ENCODE measurements around the gene LONRF2.
"Not testable (repeated sequence)": the region's sequence is repeated elsewhere in the genome, so short reads cannot be mapped to it uniquely, and the experiment has no call there.

Gene LONRF2

DNA sequence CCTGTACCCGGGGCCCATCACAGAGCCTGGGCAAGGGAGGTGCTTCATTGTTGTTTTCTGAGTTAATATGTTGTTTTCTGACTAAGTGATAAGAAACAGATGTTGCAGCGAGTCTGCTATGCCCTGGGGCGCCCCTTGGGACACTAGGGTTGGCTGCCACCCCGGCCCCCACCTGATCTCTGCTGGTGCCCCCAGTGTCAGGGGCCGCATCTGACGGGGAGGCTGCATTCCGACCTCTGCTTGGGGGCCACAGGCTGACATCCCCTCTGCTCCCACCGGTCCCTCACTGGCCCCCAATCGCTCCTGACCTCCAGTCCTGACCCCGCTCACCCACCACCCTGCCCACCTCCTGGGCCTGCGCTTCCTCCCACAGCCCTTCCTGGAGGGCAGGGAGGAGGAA, 65.9 kb downstream of the LONRF2 start:
- no peak for DNase-seq (ENCODE audit: low read depth in 2 of 2)

DNA sequence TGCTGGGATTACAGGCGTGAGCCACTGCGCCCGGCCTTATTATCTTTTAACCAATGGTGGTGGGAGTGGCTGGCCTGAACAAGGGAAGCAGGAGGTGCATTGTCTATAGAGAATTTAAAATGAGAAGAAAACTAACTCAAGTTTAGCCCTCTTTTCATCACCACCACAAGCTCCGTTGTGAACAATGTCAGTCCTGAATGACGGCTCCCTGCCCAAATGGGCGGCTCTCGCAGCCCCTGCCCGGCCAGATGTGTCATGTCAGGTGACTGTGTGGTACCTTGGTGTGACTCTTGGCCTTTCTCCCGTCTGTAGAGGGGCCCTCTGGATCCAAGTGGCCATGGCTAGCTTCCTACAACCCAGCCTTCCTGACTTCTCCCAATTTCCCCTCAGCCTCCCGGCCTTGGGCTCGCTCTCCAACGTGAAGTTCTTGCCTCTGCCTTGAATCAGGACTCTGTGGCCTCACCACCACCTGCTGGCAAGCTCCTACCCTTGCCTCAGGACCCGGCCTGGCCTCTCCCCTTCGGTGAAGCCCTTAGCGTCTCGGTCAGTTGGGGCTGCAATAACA, 67.6 kb downstream of the LONRF2 start:
- DNase-seq (ENCODE audit: low read depth in 2 of 2) = no peak

DNA sequence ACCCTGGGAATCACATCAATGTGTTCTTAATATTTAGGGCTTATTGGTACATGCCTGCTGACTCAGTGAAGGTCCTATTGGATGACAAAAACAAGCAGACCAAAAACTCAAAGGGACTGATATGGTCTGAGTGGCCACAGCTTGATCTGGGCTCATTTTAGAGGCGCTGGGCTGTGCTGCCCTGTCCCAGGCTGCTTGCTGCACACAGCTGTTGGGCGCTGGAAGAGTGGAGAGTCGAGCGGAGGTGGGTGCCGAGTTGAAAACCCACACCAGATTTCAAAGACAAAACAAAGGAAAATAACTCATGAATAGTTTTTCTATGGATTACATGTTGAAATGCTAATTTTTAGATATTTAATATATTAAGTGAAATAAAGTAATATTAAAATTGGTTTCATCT, 68.5 kb downstream of the LONRF2 start:
- no peak for DNase-seq (ENCODE audit: low read depth in 2 of 2)

DNA sequence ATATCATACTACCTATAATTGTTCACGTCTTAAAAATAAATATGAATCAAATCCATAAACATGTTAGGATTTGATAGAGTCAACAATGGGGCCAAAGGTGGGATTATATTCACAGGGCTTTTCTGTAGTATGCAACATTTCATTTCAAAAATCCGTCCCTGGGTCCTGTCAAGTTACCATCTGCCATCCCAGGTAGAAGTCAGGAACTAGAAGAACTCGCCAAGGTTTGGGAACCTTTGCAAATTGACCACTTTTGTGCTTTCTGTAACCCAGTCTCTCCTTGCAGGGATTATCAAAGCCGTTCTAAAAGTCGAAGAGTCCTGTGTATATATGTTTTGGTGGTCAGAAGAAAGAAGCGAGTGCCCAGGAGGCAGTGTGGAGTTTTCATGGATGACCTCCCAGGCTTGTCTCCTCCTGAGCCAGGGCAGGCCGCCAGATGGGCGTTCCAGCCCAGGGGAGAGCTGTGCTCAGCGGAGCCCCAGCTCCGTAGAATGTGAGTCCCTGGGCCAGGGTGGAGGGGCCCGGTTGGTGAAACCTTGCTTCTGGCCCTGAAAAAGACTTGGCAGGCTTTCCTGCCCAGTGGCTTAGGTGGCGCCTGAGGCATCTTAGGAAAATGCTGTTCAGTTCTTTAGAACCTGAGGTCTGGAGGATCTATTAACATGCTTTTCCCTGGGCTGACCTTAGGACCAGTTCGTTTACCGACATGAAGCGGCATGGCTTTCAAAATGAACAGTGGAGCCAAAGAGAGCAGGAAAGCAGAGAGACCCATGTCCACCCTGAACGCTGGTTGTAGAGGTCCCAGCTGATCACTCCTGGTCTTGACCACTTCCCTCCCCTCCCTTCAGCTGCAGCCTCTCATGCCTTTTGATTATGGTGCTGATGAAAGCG, 69.2 kb downstream of the LONRF2 start:
- DNase-seq (ENCODE audit: low read depth in 2 of 2) = no peak

DNA sequence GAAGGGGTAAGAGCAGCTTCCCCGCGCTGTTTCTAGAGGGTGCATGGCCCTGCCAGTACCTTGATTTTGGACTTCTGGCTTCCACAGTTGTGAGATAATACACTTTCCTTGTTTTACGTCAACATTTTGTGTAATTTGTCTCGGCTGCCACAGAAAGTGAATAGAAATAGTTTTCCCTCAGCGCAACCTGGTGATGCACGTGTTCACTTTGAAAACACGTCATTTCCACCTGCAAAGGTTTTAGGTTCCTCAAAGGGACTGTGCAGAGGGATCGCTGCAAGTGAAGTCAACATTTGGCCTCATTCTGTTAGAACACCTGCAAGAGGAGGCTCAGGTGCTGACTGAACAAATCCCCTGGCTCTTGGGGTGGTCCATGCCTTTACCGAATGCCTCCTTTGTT, 71.7 kb downstream of the LONRF2 start:
- no peak for DNase-seq (ENCODE audit: low read depth in 2 of 2)

DNA sequence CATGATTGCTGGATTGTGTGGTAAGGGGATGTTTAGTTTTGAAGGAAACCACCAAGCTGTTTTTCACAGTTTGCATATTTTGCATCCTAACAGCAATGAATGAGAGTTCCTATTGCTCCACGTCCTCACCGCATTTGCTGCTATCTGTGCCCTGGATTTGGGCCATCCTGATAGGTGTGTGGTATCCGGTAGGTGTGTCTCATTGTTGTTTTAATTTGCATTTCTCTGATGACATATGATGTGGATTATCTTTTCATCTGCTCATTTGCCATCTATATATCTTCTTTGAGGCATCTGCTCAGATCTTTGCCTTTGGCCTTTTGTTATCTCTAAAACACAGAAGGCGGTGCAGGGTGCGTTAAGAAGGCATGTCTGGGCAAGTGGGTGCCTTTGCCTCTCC, 73.3 kb downstream of the LONRF2 start:
- no peak for DNase-seq (ENCODE audit: low read depth in 2 of 2)

DNA sequence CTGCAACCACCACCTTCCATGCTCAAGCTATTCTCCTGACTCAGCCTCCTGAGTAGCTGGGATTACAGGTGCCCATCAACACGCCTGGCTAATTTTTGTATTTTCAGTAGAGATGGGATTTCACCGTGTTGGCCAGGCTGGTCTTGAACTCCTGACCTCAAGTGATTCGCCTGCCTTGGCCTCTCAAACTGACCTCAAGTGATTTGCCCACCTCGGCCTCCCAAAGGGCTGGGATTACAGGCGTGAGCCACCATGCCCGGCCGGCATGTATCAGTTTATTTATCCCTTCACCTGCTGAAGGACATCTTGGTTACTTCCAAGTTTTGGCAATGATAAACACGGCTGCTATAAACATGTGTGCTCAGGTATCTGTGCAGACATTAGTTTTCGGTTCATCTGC, 73.7 kb downstream of the LONRF2 start:
- not testable (repeated sequence) for DNase-seq (ENCODE audit: low read depth in 2 of 2)

DNA sequence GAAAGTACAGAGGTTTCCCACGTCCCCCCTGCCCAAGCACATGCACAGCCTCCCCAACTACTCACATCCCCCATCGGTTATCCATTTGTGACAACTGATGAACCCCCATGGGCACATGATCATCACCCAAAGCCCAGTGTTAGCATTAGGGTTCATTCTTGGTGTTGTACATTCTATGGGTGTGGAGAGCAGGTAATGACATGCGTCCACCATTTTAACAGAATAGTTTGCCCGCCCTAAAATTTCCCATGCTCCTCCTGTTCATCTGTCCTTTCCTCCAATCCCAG, 74.3 kb downstream of the LONRF2 start:
- no peak for DNase-seq (ENCODE audit: low read depth in 2 of 2)

DNA sequence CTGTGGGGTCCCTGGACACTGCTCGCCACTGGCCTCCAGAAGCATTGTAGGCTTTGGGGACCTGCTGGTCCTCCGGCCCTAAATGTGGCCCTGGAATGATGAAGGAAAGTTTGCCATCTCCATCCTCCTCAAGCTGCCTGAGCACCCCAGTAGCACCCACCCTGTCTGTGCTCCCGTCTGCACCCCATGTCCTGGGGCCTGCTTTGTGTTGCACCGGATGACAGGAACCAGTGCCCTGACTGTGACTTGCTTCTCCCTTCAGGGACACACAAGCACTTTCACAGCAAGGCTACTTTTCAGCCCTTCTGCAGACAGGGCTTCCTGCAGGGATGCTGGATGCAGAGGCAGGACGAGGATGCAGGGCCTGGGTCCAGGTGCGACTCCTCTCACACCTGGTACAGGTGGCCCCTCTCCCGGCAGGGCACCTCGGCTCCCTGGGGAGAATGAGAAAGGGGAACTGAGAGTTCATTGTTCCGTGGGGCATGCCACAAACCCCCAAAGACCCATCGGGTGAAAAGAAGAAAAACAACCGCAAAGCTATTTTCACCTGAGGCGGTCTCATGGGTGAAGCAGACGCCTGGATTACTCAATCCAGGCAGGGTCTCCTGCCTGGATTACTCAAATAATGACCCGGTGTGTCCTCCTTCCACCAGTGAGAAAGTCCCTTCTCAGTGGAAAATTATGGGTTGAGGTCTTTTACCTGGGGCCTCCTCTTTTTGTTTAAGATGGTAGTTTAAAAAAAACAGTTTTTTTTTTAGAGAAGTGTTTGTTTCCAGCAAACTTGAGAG, 74.9 kb downstream of the LONRF2 start:
- no peak for DNase-seq (ENCODE audit: low read depth in 2 of 2)

DNA sequence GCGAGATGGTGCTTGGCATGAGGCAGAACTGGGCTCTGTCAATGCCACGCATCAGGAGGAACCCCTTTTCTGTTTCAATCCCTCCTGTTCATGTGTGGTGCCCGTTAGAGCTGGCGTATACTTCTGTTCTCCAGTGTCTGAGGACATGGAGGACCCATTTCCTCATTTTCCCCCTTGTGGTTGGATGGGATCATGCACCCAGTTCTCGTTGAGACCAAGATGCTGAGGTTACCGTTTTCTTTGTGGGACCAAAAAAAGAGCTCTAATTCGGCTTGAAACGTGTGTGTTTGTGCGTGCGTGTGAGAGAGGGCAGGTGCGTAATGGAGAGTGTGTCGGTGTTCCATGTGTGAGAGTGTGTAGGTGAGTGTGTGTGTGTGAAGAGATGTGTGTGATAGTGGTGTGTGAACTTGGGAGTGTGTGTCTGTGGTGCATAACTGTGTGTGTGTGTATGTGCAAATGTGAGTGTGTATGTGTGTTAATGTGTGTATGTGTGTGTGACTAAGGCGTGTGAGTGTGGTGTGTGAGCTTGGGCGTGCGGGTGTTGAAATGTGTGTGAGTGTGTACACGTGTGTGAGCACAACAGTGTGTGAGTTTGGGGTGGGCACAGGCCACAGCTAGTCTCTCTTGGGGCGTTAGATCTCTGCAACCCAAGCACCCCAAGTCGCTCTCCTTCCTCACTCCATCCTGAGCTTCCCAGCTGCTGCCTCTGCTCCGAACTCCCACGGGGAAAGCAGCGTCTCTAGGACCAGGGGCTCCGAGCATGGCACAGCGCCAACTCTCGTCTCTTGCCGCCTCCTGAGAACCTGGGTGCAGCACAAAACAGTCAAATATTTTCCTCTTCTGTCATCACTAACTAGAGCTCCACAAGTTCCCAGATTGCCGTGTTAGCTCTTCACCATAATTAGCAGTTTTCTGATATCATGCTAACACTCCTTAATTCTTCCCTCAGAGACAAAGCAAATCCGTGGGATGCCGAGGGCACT, 75.8 kb downstream of the LONRF2 start:
- no peak for DNase-seq (ENCODE audit: low read depth in 2 of 2)

DNA sequence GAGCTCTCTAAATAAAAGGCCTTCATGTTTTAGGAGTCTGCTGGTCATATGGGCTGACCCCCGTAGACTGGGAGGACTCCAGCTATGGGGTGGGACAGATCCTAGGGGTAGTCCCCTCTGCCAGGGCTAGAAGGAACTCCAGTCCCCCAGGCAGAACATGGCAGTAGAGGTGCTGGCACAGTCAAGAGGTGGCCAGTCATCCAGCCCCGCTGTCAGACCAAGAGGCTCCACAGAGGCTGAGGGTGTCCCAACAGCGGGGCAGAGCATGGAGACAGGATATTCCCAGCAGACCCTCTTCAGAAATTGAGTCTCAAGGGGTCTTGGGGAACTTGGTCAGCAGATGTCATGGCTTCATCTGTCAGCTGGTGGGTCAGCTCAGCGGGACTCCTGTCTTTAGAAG, 76.6 kb downstream of the LONRF2 start:
- DNase-seq (ENCODE audit: low read depth in 2 of 2) = no peak

DNA sequence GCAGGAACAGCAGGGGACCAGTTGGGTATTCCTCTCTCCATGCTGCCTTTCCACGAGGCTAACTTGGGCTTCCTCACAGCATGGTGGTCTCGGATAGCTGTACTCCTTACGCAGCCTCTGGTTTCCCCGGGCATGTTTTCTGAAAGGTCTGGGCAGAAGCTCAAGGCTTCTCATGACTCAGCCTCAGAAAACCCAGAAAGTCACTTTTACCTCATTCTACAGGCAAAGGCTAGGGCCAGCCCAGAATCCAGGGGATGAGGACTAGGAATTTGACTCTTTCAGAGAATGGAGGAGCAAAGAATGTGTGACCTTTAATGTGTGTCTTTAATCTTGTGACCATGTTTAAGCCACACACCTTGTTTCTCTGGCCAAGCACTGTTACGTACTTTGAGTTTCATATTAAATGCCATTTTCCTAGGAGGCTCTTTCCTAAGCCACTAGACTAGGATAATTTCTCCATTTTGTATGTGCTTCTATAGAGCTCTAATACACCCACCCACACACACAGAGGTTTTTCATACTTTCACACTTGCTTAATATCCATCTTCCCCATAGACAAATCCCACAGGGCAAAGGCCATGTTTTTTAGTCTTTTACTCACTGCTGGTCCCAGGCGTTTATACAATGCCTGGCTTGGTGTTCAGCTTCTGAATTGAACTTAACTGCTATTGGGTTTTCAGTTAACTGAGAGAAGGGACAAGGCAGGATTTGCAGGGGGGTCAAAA, 77.3 kb downstream of the LONRF2 start:
- DNase-seq (ENCODE audit: low read depth in 2 of 2) = no peak

DNA sequence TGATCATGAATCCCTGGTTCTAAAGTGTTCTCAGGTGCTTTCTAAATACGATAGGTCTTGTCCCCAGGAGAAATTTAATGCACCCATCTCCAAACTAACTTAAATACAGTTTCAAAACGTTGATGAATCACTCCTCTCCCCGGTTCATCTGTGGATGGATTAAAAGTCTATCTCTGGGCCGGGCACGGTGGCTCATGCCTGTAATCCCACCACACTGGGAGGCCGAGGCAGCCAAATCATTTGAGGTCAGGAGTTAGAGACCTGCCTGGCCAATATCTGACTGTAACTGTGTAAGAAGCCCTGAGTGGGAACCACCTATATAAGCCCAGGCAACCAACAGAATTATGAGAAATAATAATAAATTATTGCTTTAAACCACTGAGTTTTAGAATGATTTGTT, 78.7 kb downstream of the LONRF2 start:
- no peak for DNase-seq (ENCODE audit: low read depth in 2 of 2)

DNA sequence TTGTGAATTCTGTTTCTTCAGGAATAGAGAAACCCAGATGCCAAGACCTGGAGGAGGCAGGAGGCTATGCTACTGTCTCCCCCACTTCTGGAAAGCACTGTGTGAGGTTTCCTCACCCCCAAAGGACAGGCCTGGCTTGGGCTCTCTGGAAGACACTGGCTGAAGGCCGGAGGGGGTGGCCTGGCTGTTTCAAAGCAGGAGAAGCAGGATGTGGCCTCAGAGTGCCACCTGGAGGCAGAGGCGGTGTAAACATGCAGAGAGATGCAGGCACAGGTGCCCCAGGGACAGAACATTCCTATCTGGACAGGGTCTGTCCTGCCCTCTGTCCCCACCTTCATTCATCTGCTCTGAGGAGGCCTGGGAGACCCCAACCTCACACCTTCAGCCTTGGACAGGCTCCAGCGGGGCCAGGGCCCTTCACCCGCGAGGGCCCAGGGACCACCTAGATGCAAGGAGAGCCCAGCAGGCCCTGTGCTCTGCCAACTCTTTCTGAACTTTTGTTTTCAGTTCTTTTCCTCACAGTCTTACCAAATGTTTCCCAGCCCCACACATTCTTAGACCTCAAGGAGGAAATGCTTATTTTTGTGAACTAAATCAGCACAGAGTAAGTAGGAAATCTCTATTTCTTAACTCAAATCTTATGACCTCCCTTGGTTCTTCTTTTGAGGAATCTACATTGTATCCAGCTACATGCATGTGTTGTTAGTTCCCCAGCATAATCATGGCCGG, 79.2 kb downstream of the LONRF2 start:
- DNase-seq (ENCODE audit: low read depth in 2 of 2) = no peak

DNA sequence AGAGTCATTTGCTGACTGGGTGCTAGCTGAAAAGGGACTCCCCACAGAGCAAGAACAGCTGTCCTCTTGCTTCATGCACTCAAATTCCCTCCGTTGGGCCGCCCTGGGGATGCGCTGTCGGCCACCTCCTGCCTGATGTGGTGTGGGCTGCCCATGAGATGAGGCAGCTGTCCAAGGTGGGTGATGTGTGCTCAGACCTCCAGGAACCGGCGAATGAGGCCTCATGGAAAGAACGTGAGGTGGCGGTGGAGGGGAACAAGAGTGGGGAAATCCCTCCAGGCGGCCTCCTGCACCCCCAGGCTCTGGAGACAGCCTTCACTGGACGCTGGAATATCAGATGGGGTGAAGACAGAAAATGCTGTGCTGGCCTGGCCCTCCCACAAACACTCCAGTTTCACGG, 79.8 kb downstream of the LONRF2 start:
- no peak for DNase-seq (ENCODE audit: low read depth in 2 of 2)

DNA sequence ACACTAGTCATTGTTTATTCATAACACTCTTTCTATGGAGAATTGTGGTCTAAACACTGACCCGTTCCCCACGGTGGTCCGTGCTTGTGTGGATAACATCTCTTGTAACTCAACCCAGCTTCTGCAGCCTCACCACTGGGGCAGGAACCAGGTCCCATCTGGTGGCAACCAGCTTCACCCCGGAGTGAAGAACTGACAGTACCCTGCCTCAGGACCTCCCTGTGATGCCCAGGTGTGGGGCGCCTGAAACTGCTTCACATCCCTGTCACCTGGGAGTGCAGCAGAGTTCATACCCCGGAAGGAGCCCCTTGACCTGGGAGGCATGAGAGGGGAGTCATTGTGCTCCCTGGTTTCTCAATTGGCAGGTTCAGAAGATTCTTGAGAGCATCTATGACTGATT, 81.1 kb downstream of the LONRF2 start:
- no peak for DNase-seq (ENCODE audit: low read depth in 2 of 2)

DNA sequence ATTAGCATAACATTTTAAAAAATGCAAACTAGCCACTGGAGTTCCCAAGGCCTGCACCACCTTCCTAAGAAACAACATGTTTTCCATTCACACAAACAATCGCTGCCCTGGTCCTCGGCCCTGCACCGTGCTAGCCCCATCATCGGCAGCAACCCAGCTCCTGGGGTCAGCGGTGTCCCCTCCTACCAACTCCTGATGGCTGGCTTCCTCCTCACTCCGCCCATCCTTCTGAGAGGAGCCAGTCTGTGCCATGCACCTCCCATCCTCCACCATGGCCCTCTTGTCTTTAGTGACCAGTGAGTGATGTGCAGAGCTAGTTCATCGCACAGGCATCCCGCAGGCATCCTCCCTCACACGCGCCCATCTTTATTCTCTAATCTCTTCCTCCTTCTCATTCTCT, 81.9 kb downstream of the LONRF2 start:
- no peak for DNase-seq (ENCODE audit: low read depth in 2 of 2)

DNA sequence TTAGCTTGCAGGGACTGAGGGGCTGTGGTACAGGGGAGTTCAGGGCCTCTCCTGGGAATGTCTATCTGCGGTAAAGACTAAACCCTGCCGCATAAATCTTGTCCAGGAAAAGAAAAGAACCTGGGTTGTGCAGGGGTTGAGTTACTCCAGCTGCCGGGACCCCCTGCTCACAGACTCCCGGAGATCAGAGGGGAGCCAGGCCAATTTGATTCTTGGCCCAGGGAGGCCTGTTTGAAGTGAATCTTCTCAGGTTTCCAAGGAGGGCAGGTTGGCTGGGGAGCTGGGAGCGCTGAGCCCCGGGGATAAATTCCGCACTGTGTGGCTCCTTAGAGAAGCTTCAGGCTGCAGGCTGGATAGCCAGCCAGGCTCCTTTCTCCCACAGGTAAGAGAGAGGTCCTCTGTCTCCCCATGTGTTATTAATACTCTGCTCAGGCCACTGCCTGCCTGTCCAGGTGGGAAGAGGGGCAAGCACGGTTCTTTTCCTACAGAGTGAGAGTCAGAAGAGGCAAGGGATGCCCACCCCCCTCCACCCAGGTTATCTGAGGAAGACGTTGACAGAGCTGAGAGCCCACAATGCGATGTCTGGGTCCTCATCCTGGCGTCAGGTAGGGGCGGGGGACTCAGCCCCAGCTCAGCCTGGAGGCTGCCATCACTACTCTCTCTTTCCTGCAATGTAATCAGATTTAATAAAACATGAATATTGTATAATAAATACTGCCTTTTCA, 82.7 kb downstream of the LONRF2 start:
- DNase-seq (ENCODE audit: low read depth in 2 of 2) = no peak

DNA sequence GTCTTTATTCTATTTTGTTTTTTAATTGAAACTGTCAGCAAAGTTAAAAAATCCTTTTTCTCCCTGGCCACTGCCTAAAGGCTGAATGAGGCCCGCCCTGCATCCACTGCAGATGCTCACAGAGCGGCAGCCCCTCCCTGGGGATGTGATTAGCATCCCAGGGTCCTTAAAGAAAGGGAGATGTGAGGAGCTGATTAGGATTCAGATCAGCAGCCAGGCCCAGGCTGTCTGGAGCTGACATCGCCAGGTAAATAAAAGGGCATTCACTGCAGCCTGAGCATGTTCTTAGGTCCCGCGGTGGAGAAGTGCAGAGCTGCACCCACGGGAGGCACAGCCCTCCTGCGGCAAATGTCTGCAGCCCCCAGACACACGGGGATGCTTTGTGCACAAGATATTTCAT, 83.8 kb downstream of the LONRF2 start:
- DNase-seq (ENCODE audit: low read depth in 2 of 2) = no peak

DNA sequence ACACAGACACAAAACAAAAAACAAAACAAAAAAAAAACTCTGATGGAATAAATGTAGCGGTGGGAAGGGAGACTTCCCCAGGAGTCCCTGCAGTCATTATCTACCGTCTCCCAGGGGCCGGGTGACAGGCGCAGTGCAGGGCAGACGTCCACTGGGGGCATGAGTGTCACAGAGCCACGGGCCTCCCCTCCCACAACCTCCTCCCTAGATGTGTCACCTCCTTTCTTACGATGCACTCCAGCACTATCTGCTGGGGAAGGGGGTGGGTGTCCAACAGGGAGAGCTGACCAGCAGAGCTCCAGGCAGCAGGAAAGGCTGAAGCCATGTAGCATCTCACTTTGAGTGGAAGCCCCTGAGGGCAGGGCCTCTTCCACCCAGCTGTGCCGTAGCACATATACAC, 84.5 kb downstream of the LONRF2 start:
- DNase-seq (ENCODE audit: low read depth in 2 of 2) = no peak
